NCI-H2029 (cell line): ENCODE results near the gene AURKA.
"Not testable (repeated sequence)": the region's sequence is repeated elsewhere in the genome, so short reads cannot be mapped to it uniquely, and the experiment has no call there.

Experiments used
- DNase-seq: peaks from one replicate; lab custom pipeline; 2025; lab: John Stamatoyannopoulos, UW

AURKA gene

DNA sequence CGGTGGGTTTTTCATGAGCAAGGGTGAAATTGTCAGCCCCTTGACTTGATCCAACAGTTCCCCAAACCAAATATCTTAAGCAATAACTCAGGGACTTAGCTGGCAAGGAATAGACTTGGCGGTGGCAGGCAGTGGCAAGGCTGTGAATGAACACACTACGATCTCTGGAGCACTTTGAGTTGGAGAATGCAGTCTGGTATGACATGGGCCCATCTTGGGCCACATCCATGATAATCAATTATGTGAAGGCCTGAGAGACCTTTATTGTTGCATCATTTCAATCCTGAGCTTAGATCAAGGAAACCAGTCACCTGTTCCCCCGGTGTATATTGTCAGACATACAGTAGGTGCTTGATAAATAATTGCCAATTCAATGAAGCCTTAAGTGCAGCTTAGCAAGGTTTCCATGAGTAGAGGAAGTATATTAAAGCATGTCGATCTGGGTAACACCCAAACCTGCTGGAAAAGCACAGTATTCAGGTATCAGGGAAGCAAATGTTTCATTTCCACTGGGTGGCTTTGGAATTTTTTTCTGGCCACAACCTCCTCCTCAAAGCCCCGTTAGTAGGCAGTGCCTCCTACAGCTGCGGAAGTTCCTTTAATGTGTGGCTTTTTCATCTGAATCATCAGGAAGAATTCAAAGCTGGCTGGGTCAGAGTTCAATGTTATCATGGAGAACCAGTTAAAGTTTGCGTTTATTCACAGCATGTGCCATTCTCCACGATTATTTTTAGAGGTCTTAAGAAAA lies 30.2 kb upstream of the AURKA start:
- no peak for DNase-seq

DNA sequence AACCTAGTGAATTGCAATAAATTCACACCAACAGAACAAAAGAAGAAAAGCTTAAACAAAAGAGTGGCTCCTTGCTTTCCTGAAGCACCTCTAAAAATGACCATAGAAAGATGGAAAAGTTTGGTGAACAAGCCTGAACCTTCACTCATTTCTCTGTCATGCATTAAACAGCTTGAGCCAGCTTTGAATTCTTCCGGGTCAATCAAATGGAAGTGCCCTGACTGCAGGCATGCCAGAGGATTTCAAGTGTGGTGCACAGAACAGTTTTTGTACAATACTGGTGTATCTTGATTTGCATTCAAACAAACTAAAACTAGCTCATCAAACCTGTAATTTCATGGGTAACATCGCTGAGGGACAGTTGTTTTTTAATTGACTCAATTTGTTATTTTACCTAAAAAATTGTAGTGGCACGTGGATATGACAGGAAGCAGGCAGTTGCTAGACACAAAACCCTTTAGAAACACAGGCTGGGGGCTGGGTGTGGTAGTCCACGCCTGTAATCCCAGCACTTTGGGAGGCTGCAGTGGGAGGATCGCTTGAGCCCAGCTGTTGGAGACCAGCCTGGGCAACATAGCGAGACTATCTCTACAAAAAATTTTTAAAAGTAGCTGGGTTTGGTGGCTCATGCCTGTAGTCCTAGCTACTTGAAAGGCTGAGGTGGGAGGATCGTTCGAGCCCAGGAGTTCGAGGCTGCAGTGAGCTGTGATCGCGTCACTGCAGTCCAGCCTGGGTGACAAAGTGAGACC lies 29.1 kb upstream of the AURKA start:
- DNase-seq = no peak

DNA sequence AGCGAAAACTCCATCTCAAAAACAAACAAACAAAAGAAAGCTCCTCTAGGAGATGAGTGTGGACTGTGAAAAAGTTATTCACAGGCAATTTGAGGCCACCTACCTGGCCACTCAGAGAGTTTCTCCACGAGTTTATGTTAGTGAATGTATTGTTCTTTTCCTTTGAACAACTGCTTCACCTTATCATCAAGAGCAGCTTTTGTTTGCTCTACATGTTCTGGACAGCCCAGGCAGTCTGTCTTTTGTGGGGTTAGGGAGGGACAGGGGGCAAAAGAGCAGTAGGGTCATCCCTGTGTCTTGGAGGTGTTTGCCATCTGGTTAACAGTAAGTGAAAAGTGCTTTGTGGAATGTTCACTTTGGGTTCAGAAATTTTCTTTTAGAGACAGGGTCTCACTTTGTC lies 28.0 kb upstream of the AURKA start:
- DNase-seq = no peak

DNA sequence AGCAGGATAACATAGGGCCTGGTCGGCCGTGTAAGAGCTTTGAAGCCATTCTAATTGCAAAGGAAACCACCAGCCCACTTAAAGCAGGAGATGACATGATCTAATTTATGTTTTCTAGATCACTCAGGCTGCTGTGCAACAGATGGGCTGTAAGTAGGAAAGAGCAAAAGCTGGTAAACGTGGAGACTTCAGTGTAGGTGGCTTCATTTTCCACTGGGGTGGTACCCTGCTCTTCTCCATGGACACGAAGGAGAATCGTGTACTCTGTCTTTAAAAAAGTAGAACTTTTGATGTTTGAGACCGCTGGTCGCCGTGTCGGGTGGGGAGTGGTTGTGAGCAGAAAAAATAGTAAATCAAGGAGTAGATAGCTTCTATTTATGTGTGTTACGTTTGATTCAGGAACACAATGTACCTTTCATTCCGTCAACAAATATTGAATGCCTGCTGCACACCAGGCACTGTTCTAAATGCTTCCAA lies 26.4 kb upstream of the AURKA start:
- no peak for DNase-seq

DNA sequence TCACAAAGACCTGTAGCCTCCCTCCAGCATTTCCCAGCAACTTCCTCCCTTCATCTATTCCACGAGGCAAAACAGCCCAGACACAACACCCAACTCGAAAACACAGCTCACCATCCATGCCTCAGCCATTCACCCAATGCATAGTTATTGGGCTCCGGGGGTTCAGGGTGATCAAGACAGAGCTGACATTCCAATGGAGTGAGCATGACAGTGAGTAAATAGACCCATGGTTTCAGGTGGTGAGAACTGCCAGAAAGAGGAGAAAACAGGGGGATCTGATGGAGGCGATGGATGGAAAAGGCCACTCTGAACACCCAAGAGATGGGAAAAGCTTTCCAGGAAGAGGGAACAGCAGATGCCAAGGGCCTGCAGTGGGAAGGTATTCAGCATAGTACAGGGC lies 25.9 kb upstream of the AURKA start:
- DNase-seq = no peak

DNA sequence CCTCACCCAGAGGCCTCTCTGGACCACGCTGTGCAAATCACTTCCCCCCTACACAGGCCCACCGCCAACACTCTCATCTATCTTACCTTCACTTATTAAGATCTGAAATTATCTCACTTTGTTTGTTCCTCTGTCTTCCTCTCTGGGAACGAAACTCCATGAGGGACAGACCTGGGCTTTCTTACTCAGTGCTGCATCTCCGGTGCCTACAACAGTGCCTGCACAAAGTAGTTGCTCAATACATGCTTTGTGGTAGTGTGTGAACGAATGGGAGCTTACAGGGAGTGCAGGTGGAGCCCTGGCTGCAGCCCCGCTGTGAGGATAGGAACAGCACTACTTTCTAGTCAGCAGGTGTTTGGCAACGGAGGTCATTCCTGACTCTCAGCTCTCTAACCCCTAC lies 25.4 kb upstream of the AURKA start:
- DNase-seq = no peak

DNA sequence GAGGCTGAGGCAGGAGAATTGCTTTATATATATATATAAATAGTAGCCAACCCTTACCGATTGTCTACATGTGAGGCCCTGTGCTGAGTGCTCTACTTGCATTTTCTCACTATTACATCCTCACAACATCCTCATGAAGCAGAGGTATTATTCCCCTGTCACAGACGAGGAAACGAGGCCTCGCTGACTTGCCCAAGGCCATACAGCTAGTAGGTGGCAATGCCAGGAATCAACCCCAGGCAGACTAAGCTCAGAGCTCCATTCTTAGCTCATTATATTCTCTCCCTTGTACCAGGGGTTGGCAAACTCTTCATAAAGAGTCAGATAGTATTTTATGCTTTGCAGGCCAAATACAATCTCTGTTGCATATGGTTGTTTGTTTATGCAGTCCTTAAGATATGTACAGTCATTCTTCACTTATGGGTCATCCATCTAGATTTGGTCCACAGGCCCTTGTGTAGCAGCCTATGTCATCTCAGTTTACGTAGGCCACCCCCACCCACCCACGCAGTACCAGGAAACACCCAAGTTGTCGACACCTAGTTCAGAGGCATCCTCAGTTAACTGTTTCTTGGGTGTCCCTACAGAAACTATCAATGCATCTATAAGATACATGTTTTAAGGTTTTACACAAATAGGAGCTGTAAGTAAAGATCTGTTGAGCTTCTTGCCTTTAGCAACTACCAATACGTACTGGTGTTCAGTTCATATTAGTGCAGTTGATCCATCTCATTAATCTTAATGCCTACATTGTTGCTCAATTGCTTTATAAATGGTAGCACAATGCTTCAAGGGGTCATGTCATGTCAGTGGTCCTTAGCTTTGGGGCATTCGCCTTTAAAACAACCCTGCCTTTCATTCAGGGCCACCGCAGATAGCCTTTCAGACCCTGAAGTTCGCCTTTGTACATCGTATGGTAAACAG lies 23.1 kb upstream of the AURKA start:
- no peak for DNase-seq

DNA sequence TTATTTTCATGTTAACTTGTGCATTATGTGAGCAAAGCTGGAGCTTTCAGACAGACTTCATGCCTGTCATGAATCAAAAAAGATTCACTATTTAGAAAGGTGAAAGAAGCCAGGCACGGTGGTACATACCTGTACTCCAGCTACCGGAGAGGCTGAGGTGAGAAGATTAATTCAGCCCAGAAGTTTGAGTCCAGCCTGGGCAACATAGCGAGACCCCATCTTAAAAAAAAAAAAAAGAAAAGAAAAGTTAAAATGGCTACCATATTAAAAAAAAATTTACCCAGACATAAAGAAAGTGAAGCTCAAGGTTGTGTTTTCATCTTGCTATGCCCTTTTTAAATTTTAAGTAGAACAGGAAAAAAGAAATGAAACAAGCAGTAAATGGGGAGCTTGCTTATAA lies 20.9 kb upstream of the AURKA start:
- DNase-seq = no peak

DNA sequence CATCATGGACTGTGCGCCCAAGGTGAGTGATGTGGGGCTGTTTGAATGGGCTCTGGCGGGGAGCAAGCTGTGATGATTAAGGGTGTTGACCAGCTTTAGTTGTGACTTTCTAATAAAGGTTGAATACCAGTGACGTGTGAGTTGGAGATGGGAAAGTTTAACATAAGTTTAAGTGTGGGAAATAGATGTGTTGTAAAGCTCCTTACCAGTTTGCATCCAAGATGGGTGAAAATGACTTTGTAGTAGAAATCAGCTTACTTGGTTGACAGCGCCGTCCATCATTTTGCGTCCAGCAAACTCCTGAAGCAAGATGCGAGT lies 20.4 kb upstream of the AURKA start:
- DNase-seq = no peak

DNA sequence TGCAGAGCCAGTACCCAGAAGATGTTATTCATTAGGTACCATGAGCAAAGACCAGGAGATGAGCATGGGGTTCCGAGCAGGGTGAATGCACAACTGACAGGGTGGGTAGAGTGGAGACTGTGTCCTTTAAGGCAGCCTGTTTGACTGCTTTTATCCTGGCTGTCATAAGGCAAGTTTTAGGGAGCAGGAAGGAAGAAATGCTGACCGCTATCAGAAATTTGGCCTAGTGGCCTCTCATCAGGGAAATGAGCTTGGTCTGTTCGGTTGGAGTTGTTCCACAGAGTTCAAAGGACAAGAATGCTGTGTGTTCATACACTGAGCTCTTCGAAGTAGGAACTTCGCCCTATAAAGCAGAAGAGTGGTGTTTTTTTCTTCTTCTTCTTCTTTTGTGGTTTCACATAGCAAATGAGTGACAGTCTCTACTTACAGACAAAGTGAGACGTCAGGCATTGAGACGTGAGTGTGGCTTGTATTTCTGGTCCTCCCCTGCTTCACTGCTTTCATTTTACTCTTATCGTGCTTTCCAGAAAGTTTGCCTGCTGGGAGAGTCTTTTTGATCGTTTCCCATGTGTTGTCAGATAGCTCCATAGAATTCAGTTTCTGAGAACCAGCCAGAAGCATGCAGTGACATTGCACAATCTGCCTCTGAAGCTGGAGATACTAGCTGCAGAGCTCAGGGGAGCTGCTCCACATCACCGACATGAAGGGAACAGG lies 19.9 kb upstream of the AURKA start, which contains the start of gene CASS4:
TSS of gene CASS4 (plus strand) at position 502 of the 714 bp plus-strand sequence. CDS start at position 701, 199 bp downstream.
- DNase-seq = no peak

DNA sequence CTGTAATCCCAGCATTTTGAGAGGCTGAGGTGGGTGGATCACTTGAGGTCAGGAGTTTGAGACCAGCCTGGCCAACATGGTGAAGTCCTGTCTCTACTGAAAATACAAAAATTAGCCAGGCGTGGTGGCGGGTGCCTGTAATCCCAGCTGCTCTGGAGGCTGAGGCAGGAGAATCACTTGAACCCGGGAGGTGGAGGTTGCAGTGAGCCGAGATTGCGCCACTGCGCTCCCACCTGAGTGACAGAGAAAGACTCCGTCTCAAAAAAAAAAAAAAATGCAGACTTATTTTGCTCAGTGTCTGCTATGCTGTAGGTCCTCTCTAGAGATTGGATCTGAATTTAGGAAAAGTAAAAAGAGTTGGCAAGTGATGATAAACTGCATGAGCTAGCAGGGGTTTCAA lies 19.3 kb upstream of the AURKA start:
- not testable (repeated sequence) for DNase-seq

DNA sequence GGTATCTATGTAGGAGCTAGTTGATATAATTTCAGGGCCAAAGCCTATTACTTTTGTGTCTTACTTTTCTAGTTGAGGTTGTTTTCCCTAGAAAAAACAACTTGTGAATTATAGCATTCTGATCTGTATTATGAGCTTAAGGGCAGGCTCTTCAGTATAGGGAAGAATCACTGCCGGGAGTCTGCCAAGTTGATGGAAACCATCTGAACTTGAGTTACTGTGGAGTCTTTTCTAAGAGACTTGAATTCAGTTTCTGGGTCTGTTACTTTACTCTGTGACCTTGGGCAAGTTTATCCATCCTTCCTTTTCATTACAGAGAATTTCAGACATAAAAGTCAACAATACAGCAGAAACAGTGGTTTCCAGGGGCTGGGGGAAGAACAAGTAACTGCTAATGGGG lies 17.9 kb upstream of the AURKA start:
- DNase-seq = no peak

DNA sequence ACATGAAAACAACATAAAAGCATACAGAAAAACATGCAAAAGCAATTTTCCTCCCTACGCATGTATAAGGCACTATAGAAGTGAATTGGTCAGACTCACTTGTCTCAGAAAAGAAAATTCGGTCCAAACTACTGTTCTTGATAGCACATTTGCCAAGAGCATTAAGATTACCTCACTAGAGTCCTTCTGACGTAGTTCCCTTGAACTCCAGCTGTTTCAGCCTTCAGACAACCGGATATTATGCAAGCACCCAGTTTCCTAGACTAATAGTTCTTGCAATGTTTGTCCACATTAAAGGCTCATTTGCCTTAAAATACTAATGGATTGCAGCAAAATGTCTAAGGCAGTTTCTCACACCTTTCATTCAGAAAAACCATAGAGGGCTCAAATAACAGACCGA lies 17.5 kb upstream of the AURKA start:
- no peak for DNase-seq

DNA sequence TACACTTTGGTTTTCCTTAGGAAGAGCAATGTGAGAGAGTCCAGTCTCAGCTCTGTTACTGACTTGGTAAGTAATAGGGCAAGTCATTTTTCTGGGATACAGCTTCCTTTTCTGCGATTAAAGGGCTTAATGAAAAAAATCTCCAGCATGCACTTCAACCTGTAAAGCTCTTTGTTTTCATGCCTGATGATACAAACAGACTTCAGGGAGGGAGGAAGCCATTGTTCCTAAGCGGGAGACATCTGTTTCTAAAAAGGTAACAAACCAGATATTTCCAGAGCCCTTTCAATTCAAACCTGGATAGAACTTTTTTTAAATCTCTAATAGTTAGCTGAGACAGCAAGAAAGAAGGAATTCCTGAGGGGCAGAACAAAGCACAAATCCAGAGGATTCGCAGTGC lies 14.9 kb upstream of the AURKA start:
- no peak for DNase-seq

DNA sequence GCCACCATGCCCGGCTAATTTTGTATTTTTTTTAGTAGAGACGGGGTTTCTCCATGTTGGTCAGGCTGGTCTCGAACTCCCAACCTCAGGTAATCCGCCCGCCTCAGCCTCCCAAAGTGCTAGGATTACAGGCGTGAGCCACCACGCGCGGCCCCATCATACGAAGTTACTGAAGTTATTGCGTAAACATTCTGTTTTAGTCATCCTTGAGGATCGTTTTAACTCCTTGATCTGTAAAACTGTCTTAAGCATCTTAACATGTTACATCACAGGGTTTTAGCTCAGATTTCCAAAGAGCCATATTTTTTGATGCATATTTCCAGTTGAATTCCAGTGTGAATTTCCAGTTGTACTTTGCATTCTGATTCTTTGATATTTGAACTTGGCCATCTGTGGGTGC lies 13.3 kb upstream of the AURKA start:
- DNase-seq = not testable (repeated sequence)

DNA sequence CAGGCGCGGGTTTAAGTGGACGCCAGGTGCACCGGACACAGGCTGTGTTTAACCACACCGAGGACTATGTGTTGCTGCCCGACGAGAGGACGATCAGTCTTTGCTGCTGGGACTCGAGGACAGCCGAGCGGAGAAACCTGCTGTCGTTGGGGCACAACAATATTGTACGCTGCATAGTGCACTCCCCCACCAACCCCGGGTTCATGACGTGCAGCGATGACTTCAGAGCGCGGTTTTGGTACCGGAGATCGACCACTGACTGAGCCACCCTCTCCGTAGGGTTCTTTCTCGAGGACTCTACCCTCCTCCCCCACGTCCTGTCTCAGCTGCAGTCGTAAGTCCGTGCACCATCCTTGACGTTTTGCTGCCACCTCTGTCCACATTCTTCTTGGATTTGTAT lies 11.4 kb upstream of the AURKA start:
- DNase-seq = no peak

DNA sequence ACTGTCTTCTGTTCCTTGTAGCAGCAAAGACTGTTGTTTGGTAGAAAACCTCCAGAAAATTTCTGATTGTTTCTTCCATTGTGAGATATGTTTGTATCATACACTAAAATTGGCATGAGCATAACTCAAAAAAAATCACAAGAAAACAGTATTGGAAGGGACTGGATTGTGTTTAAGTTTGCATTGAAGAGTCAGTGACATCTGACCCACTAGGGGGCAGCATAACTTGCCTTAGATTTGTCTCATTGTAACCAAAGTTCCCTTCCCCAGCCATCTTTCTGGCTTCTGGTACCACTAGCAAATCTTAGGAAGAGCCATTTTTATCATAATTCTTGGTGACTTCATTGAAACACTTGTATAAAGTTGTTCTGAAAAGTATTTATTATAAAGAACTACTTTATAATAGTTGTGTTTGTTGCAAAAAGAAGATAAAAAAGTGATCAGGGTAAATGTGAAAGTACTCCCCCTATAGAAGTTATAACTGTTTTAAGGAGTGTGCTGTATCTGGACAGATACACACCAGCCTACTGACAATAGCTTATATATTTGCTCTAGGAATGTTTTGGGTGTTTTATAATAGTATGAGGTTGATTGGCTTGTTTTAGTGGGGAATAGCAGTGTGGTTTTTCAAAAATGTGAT lies 8.1 kb upstream of the AURKA start:
- peak; percentile 3 for DNase-seq

DNA sequence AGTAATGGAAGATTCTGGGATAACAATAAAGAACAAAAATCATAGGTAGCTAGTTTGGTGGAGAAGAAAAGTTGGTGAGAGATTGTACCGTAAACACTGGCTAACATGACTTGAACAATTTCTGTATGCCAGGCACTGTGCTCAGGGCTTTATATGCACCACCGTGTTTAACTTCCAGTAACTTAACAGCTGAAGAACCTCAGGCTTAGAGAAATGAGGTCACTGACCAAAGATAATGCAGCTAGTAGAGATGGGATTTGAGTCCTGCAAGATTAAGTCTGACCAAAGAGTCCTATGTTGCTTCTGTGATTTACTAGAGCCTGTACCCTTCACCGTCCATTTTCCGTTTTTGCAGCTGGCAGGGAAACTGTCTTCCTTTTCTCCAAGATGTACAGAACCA lies 3.2 kb upstream of the AURKA start:
- DNase-seq = no peak

DNA sequence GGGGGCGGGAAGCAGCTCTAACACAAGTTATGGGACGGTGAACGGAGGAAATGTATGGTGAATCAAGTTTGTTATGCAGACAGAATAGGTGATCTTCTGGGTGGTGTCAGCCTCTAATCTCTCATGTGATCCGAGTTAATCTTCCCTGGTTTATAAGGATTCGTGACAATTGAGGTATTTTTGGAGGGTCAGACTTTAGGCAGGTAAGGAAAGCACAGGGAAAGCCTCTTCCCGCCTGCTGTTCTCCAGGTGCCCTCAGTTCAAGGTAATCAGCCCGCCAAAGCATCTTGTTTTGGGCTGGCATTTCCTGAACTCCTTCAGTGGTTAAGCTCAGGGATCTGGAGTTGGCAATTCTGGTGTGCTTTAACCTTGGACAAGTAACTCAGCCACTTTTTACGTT lies 1.6 kb upstream of the AURKA start:
- DNase-seq = no peak

DNA sequence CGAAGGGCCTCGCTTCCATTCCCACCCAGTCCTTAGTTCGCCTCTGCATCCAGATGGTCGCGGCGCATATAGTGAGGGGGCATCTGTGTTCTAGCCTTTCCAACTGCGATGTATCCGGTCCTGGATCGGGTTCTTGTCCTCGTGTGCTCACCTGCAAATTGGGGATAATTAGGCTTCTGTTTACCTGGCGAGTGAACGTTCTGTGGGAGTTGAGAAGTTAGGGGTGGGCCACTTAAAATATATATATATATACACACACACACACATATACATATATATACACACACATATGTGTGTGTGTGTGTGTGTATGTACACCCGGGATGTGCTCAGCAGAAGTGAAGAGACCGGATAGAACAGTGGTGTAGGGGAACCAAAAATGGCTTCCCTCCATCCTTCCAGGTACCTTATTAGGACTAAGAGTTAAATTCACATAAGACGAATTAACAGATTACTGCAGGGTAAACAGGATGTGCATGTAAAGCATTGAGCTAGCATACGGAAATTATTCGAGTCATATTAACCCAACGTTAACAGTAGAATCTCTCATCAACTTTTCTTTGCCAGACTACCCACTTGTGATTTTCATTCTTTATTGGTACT lies 967 bp upstream of the AURKA start:
- no peak for DNase-seq

DNA sequence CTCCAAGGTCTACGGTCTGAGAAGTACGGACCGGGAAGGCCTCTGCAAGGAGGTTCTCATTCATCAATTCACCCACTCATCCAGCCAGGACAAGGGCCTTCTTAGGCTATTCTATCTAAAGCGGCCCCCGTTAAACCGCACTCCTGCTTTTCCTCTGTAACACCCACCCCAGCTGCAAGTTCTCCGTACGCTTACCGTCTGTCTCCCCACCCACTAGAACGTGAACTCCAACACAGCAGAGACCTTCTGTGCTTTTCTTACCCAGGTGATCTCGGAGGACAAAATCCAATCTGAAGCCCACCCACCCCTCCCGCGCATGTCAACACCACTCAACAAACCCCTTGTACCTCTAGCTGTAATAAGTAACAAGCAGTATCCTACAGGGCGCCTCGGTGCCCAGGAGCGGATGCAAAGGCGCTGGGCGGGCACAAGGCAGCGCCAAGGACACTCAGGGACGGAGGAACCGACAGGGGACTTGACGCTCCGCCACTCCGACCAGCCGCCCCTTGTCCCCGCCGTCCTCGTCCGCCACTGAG lies 351 bp downstream of the AURKA start:
- no peak for DNase-seq
